ENCODE data around the gene CGB8. TPM values are rescaled to one million over a fixed set of nuclear protein-coding genes. Genes with fewer than 3 reads are reported as not detected.
"Not testable (repeated sequence)": the region's sequence is repeated elsewhere in the genome, so short reads cannot be mapped to it uniquely, and the experiment has no call there.

CGB8 gene
- total and polyA plus RNA-seq, 10 donors: not detected

GRCh38 chr19:49084206-49085019 lies 35.5 kb upstream of the CGB8 start:
- no peaks in the 10 kb centered on the region for H3K27me3 ChIP-seq (replicated peaks in 1 of 7)
- 72 to 78% (median 73%) methylated on average over 26 of the region's 26 CpGs for WGBS, 5 donors
- peaks cover 0 to 32% (median 20%) of the 10 kb centered on the region in 6 donors for H3K36me3 ChIP-seq
- peaks cover 21 to 48% (median 41%) of the 10 kb centered on the region in 6 donors for H3K4me1 ChIP-seq
- H3K27ac ChIP-seq: peak overlapping the region; percentile 86 to 96 (median 92)
- no peaks in the 10 kb centered on the region for H3K9me3 ChIP-seq
- TF ChIP-seq POLR2AphosphoS5 (IDR thresholded peaks at IDR 0.05) (no peak), POLR2A (IDR thresholded peaks at IDR 0.05) (no peak), CTCF (IDR thresholded peaks at IDR 0.05 in 8 of 11, conservative IDR thresholded peaks at IDR 0.05 in 3 of 11) (no peak)
- H3K4me3 ChIP-seq: peak overlapping the region; percentile 75 to 99 (median 95)
- DNase-seq: peak; percentile 78
- intact Hi-C loops (cut with DNase I; ENCODE audit: low total_unique reads): no loop called here

DNA sequence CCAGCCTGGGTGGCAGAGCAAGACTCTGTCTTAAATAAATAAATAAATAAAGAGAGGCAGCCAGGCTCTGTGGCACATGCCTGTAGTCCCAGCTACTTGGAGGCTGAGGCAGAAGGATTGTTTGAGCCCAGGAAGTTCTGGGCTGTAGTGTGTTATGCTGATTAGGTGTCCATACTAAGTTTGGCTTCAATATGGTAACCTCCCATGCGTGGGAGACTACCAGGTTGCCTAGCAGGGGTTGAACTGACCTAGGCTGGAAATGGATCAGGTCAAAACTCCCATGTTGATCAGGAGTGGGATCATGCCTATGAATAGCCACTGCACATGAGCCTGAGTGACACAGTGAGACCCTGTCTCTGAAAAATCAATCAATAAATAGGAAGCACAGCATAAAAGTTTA lies 32.4 kb upstream of the CGB8 start:
- TF ChIP-seq POLR2A (IDR thresholded peaks at IDR 0.05) (no peak), POLR2AphosphoS5 (IDR thresholded peaks at IDR 0.05) (no peak), CTCF (IDR thresholded peaks at IDR 0.05 in 8 of 11, conservative IDR thresholded peaks at IDR 0.05 in 3 of 11) (no peak)
- no peak for DNase-seq
- H3K4me3 ChIP-seq: no peak overlapping the region
- H3K27ac ChIP-seq: no peak overlapping the region
- peaks cover 5 to 17% (median 13%) of the 10 kb centered on the region in 6 donors for H3K4me1 ChIP-seq
- H3K27me3 ChIP-seq (replicated peaks in 1 of 7): peaks cover 0 to 7% (median 0%) of the 10 kb centered on the region in 7 donors
- H3K9me3 ChIP-seq: no peaks in the 10 kb centered on the region
- H3K36me3 ChIP-seq: peaks cover 0 to under 1% (median 0%) of the 10 kb centered on the region in 6 donors
- intact Hi-C loops (cut with DNase I; ENCODE audit: low total_unique reads): no loop called here
- WGBS, 5 donors: 50 to 86% (median 83%) methylated on average over 1 of the region's 1 CpG

DNA sequence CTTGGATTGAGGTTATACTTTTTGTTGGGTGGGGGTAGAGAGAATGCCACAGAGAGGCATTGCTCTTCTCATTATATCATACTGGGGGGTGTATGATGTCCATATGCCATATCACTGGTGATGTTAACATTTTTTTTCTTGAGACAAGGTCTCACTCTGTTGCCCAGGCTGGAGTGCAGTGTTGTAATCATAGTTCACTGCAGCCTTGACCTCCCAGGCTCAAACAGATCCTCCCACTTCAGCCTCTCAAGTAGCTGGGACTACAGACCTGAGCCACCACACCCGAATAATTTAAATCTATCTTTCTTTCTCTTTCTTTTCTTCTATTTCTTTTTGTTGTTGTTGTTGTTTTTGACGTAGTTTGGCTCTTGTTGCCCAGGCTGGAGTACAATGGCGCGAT lies 31.5 kb upstream of the CGB8 start:
- no peaks in the 10 kb centered on the region for H3K9me3 ChIP-seq
- H3K36me3 ChIP-seq: no peaks in the 10 kb centered on the region
- DNase-seq: no peak
- no peak overlapping the region for H3K27ac ChIP-seq
- 70 to 91% (median 89%) methylated on average over 4 of the region's 4 CpGs for WGBS, 5 donors
- peaks cover 0 to 15% (median 0%) of the 10 kb centered on the region in 7 donors for H3K27me3 ChIP-seq (replicated peaks in 1 of 7)
- H3K4me3 ChIP-seq: no peak overlapping the region
- intact Hi-C loops (cut with DNase I; ENCODE audit: low total_unique reads): no loop called here
- no peak for TF ChIP-seq POLR2AphosphoS5 (IDR thresholded peaks at IDR 0.05)
- no peak for TF ChIP-seq POLR2A (IDR thresholded peaks at IDR 0.05)
- no peak for TF ChIP-seq CTCF (IDR thresholded peaks at IDR 0.05 in 8 of 11, conservative IDR thresholded peaks at IDR 0.05 in 3 of 11)
- H3K4me1 ChIP-seq: peaks cover 3 to 10% (median 7%) of the 10 kb centered on the region in 6 donors

DNA sequence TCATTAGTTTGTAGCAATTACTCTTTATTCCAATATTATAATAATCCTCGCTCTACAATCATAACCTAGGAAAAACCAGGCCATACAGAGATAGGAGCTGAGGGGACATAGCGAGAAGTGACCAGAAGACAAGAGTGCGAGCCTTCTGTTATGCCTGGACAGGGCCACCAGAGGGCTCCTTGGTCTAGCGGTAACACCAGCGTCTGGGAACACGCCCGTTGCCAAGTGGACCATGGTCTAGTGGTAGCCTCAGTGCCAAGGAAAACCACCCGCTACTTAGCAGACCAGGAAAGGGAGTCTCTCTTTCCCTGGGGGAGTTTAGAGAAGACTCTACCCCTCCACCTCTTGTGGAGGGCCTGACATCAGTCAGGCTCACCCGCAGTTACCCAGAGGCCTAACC lies 26.0 kb upstream of the CGB8 start:
- H3K27ac ChIP-seq; H3K9me3 ChIP-seq; intact Hi-C loops (cut with DNase I; ENCODE audit: low total_unique reads); H3K4me3 ChIP-seq; H3K36me3 ChIP-seq: not testable (repeated sequence)
- Histone ChIP-seq H3K4me1 (peaks cover 0 to 16% (median 6%) of the 10 kb centered on the region in 6 donors), H3K27me3 (replicated peaks in 1 of 7) (peaks cover 0 to 70% (median 42%) of the 10 kb centered on the region in 7 donors)
- 15 to 27% (median 23%) methylated on average over 7 to 9 of the region's 9 CpGs for WGBS, 5 donors
- peak; percentile 78 for DNase-seq
- TF ChIP-seq CTCF (IDR thresholded peaks at IDR 0.05 in 8 of 11, conservative IDR thresholded peaks at IDR 0.05 in 3 of 11): peak; percentile 43 to 75 (median 63)

Data from spleen (tissue), 11 donors.